Measurements from ENCODE around the gene DDI2. TPM values are rescaled to one million over a fixed set of nuclear protein-coding genes. Genes with fewer than 3 reads are reported as not detected.

Gene DDI2
- polyA plus RNA-seq (3.8 and 4.9 TPM in 2 replicates), polyA minus RNA-seq (16.8 and 24.4 TPM in 2 replicates)

GRCh38 chr1:15617173-15618076 is at the start of gene DDI2:
DDI2 (plus strand) TSS chr1:15617458; CDS start chr1:15617671, 213 bp downstream.
- H3K9me2 ChIP-seq (ENCODE audit: insufficient read depth, low read length): no peaks in the 10 kb centered on the region
- TF ChIP-seq RAD21 (conservative IDR thresholded peaks at IDR 0.05): peak; percentile 45
- TF ChIP-seq SMC3 (conservative IDR thresholded peaks at IDR 0.05; ENCODE audit: poor library complexity): peak; percentile 42
- TF ChIP-seq CTCF (IDR thresholded peaks at IDR 0.05; ENCODE audit: poor library complexity, severe bottlenecking): no peak
- TF ChIP-seq MXI1 (conservative IDR thresholded peaks at IDR 0.05; ENCODE audit: poor library complexity, severe bottlenecking): peak; percentile 95
- peak; percentile 81 for TF ChIP-seq POLR2AphosphoS5 (IDR thresholded peaks at IDR 0.05)
- peak; percentile 28 for TF ChIP-seq TAF1 (IDR thresholded peaks at IDR 0.05; ENCODE audit: low read depth)
- peak; percentile 64 for TF ChIP-seq EP300 (conservative IDR thresholded peaks at IDR 0.05; ENCODE audit: poor library complexity, severe bottlenecking)
- TF ChIP-seq EZH2 (IDR thresholded peaks at IDR 0.05; ENCODE audit: borderline replicate concordance, insufficient read depth, low read length, poor library complexity, severe bottlenecking): no peak
- peak within 1 kb of the TSS; percentile 74 for H3K27ac ChIP-seq (ENCODE audit: low read length)
- peak within 1 kb of the TSS; percentile 81 for H3K9ac ChIP-seq (ENCODE audit: low read length)
- H2AFZ ChIP-seq (ENCODE audit: low read depth, low read length): peak within 1 kb of the TSS; percentile 65
- H3K79me2 ChIP-seq (replicated peaks; ENCODE audit: insufficient read depth, low read length): peaks cover 31% of the 10 kb centered on the region
- no peaks in the 10 kb centered on the region for H3K9me3 ChIP-seq (ENCODE audit: low read length)
- no peaks in the 10 kb centered on the region for H3F3A ChIP-seq (ENCODE audit: insufficient read depth, low read length, poor library complexity, severe bottlenecking)
- H3K4me2 ChIP-seq (ENCODE audit: low read length): peak within 1 kb of the TSS; percentile 90
- H3K4me3 ChIP-seq (ENCODE audit: low read length): peak within 1 kb of the TSS; percentile 99
- H3K36me3 ChIP-seq (ENCODE audit: insufficient read depth, low read length): no peaks in the 10 kb centered on the region
- H4K20me1 ChIP-seq (ENCODE audit: insufficient read depth): no peaks in the 10 kb centered on the region
- no peaks in the 10 kb centered on the region for H3K27me3 ChIP-seq (ENCODE audit: insufficient read depth, low read depth, low read length)

GRCh38 chr1:15568387-15569073 is 48.7 kb upstream of the DDI2 start:
- Histone ChIP-seq H3K79me2 (replicated peaks; ENCODE audit: insufficient read depth, low read length) (no peaks in the 10 kb centered on the region), H3K9me3 (ENCODE audit: low read length) (no peaks in the 10 kb centered on the region), H3F3A (ENCODE audit: insufficient read depth, low read length, poor library complexity, severe bottlenecking) (no peaks in the 10 kb centered on the region), H3K27ac (ENCODE audit: low read length) (no peak overlapping the region), H3K4me2 (ENCODE audit: low read length) (no peak overlapping the region), H3K27me3 (ENCODE audit: insufficient read depth, low read depth, low read length) (no peaks in the 10 kb centered on the region), H3K36me3 (ENCODE audit: insufficient read depth, low read length) (no peaks in the 10 kb centered on the region), H3K4me3 (ENCODE audit: low read length) (no peak overlapping the region), H3K9ac (ENCODE audit: low read length) (no peak overlapping the region), H2AFZ (ENCODE audit: low read depth, low read length) (no peak overlapping the region), H4K20me1 (ENCODE audit: insufficient read depth) (no peaks in the 10 kb centered on the region), H3K9me2 (ENCODE audit: insufficient read depth, low read length) (no peaks in the 10 kb centered on the region)
- TF ChIP-seq EP300 (conservative IDR thresholded peaks at IDR 0.05; ENCODE audit: poor library complexity, severe bottlenecking) (no peak), MXI1 (conservative IDR thresholded peaks at IDR 0.05; ENCODE audit: poor library complexity, severe bottlenecking) (no peak), SMC3 (conservative IDR thresholded peaks at IDR 0.05; ENCODE audit: poor library complexity) (no peak), TAF1 (IDR thresholded peaks at IDR 0.05; ENCODE audit: low read depth) (no peak), POLR2AphosphoS5 (IDR thresholded peaks at IDR 0.05) (no peak), REST (IDR thresholded peaks at IDR 0.05; ENCODE audit: borderline replicate concordance) (no peak), RAD21 (conservative IDR thresholded peaks at IDR 0.05) (no peak), EZH2 (IDR thresholded peaks at IDR 0.05; ENCODE audit: borderline replicate concordance, insufficient read depth, low read length, poor library complexity, severe bottlenecking) (no peak), CTCF (IDR thresholded peaks at IDR 0.05; ENCODE audit: poor library complexity, severe bottlenecking) (no peak)

Data from neural cell (in vitro differentiated cells).